Right hindlimb (tissue), 1 donor: Measurements from ENCODE around the gene AKAP9.
"Not testable (repeated sequence)": the region's sequence is repeated elsewhere in the genome, so short reads cannot be mapped to it uniquely, and the experiment has no call there.

Experiments
- DNase-seq: peaks from one replicate; pipeline ENCODE4 v3.0.0-alpha.2; 2018

AKAP9 gene

DNA sequence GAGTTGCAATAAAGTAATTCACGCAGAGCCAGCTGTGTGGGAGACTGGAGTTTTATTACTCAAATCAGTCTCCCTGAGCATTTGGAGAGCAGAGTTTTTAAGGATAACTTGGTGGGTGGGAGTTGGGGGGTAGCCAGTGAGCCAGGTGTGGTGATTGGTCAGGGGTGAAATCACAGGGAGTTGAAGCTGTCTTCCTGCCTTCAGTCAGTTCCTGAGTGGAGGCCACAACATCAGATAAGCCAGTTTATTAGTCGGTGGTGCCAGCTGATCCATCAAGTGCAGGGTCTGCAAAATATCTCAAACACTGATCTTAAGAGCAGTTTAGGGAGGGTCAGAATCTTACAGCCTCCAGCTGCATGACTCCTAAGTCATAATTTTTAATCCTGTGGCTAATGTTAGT, 196.9 kb downstream of the AKAP9 start:
- no peak for DNase-seq

DNA sequence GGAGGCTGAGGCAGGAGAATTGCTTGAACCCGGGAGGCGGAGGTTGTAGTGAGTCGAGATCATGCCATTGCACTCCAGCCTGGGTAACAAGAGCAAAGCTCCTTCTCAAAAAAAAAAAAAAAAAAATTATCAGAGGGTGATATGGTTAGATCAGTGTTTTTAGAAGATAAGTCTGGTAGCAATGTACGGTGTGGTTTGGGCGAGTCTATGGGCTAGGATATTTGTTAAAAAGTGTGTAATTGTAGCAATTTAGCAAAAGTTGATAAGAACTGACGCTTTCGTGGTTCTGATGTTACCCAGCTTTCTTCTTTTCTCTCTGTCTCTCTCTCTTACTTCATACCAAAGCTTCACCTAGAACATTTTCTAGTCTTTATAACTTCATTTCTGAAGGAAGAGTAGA, 200.5 kb downstream of the AKAP9 start:
- DNase-seq = no peak

GRCh38 chr7:92142791-92143190, 202.1 kb downstream of the AKAP9 start:
- not testable (repeated sequence) for DNase-seq

GRCh38 chr7:92143192-92143880, 202.7 kb downstream of the AKAP9 start:
- not testable (repeated sequence) for DNase-seq

DNA sequence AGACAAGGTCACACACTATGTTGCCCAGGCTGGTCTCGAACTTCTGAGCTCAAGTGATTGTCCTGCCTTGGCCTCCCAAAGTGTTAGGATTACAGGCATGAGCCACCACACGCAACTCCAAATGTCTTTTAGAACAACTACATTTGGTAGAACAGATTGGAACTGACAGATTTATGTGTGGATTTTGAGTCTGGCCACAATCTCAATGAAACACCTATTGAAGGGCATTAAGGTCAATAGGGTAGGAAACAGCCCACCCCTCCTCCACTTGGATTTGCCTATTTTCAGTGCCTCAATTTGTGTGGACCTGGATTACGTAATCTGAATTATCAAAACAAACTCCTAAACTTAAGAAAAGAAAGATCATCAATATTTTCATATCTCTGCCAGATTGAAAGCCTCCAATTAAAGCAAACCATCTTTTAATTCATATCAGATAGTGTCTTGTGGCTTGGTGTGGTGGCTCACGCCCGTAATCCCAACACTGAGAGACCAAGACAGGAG, 209.1 kb downstream of the AKAP9 start:
- DNase-seq = no peak

GRCh38 chr7:92150450-92151017, 209.9 kb downstream of the AKAP9 start:
- no peak for DNase-seq

DNA sequence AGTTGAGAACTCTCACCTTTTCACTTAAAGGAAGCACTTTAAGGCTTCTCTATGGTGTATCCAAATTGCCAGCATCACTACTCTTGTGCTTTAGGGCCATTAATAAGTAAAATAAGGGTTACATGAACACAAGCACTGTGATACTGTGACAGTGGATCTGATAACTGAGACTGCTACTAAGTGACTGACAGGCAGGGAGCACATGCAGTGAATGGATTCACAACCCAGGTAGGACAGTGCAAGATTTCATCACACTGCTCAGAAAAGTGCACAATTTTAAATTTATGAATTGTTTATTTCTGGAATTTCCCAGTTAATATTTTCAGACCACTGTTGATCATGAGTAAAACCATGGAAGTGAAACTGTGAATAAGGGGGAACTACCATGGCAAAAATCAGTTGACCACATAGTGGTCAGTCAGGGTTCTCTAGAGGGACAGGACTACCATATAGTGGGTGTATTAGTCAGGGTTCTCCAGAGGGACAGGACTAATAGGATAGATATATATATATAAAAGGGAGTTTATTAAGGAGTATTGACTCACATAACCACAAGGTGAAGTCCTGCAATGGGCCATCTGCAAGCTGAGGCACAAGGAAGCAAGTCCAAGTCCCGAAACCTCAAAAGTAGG, 214.6 kb downstream of the AKAP9 start:
- no peak for DNase-seq

DNA sequence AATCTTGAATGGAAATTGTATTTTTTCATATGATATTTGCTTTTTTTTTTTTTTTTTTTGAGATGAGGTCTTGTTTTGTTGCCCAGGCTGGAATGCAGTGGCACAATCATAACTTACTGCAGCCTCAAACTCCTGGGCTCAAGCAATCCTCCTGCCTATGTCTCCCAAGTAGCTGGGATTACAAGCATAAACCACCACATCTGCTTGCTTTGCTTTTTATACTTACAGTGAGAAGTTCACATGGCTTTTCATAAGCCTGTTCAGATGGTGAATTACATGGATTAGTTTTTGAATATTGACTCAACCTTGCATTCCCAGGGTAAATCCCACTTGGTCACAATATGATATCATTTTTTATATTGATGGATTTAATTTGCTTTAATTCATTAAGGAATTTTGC, 216.3 kb downstream of the AKAP9 start:
- DNase-seq = no peak

DNA sequence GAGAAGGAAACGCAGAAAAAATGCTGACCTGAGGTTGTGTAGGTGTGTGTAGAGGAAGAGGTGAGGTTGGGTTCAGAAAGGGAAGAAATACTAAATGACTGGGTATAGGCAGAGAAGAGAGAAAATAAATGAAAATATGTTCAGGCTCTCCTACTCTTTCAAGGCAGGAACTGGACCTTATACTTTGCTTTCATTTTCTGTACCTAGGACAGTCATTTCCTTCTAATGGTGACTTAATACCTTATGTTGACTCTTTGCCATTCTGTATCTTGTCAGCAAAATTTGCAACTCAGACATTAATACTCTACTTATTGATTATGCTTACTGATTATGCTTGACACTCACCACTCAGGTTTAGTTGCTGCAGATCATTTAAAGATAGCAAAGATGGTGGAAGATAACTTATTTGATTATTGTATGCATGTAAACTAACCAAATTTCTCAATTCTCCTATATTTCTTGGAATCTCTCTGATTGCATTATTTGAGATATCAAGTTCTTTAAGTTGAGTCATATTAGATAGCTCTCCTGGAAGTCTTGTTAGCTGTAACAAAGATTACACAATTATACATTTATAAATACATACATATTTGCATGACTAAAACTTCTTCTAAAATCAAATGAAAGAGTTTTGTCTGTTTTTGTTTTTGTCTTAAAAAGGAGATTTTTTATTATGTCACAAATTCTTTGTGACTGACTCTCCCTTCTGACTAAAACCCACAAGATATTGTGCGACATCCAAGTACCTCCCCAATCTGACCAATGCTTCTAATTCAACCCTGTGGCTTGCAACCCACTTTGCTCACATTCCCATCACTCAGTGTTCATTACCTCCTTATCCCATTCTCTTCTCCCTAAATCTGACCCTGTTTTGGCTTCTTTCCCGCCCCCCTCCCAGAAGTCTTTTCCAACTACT, 218.3 kb downstream of the AKAP9 start:
- no peak for DNase-seq
